NCI-H187 treated with DMSO at 0.1 percent for 48 hours (cell line): ENCODE measurements around the gene PTPRE.
"Not testable (repeated sequence)": the region's sequence is repeated elsewhere in the genome, so short reads cannot be mapped to it uniquely, and the experiment has no call there.

ENCODE experiments used
- DNase-seq: peaks from one replicate; lab custom pipeline; 2025; lab: John Stamatoyannopoulos, UW

Gene PTPRE

DNA sequence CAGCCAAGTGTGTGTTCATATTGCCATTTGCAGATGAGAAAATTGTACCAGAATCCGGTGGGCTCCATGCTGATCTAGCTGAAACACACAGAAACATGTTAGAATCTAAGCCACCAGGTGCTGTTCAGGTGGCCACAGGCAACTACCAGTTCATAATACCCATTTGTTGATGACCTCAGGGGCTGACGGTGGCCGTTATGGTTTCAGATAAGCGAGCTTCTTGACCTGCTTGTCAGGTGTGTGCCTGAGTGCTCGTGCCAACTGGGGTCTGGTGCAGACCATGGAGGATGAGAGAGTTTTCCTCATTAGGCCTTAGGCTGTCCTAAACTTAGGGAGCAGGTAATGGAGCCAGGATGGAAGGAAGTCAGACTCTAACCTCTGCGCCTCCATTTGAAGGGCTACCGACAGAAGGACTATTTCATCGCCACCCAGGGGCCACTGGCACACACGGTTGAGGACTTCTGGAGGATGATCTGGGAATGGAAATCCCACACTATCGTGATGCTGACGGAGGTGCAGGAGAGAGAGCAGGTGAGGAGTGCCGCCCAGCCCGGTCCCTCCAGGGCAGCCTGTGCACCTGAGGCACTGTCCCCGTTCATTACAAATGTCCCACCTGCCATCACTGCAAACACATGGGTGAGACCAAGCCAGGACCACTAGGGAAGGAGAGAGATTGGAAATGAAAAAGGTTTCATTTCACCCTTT lies 166.2 kb downstream of the PTPRE start:
- DNase-seq = no peak

DNA sequence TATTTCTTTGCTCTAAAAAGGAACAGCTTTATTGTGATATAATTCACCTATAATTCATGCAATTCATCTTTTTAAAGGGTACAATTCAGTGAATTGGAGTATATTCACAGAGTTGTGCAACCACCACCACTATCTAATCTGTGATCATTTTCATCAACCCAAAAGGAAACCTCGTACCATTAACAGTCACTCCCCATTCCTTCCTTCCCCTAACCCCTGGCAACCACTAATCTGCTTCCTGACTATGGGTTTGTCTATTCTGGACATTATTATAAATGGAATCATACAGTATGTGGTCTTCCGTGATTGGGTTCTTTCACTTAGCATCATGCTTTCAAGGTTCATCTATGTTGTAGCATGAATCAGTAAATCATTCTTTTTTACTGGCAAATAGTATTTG lies 167.0 kb downstream of the PTPRE start:
- no peak for DNase-seq

DNA sequence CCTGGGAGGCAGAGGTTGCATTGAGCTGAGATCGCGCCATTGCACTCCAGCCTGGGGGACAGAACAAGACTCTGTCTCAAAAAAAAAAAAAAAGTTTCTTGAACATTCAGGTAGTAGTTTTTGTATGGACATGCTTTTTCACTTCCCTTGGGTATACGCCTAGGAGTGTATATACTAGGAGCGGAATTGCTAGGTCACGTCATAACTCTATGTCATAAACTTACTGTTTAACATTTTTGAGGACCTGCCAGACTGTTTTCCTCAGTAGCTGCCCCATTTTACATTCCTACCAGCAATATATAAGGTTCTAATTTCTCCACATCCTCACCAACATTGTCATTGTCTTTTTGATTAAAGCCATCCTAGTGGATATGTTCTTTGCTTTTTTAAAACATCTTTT lies 167.7 kb downstream of the PTPRE start:
- DNase-seq = no peak

DNA sequence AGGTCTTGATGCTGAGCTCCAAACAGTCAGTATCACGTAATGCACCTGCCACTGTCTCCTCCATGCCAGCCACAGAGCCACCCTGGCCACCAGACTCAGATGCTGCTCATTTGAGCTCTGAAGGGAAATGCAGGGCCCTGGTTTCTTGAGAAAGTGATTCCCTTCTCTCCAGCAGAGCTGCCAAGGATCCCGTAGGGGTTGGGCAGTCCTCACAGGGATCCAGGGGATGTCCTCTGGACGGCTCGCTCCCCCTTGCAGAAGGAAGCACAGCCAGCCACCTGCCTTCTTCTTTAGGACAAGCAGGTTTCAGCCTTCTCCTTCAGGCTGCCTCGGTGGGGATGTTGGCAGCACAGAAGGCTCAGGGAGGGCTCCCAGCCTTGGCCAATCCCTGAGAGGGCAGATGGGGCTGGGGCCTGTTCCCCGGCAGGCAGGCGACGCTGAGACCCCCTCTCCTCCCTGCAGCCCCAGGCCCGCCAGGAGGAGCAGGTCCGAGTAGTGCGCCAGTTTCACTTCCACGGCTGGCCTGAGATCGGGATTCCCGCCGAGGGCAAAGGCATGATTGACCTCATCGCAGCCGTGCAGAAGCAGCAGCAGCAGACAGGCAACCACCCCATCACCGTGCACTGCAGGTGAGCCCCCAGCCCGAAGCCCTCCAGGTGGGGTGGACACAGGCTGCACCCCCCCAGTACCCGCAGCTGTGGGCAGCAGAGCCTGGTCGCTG lies 170.4 kb downstream of the PTPRE start:
- no peak for DNase-seq

DNA sequence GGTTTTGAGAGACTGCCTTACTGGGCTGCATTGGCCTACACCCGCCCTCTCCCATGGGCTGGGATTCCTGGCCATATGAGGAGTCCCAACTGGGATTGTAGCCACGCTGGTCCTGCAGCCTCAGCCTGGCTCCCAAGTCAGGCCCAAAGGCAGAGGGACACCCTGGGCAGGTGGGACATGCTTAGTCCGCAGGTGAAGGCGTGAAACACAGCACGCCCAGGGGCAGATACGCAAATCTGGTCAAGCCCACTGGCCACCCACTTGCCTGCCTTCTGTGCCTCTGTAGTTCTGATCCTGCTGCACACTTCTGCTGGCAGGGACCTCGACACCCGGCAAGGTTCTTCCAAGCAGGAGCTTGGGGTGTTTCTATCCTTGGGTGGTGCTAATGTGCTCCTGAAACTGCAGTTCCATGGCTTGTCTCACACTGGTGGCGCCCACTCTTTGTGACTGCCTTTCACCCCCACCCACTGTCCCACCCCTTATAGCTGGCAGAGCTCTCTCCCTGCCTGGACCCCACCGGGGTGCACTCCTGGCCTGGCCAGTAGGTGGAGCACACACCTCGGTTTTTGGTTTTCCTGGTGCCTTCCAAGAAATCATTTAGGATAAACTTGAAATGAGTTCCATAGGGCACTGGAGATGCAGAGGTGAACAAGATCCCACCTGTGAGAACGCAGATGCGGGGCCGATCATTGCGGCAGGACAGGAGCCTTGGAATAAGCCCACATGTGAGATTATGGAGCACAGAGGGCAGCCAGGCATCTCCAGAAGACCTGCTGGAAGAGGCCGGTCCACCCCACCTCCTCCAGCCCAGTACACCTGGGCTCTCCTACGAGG lies 171.4 kb downstream of the PTPRE start:
- DNase-seq = no peak

DNA sequence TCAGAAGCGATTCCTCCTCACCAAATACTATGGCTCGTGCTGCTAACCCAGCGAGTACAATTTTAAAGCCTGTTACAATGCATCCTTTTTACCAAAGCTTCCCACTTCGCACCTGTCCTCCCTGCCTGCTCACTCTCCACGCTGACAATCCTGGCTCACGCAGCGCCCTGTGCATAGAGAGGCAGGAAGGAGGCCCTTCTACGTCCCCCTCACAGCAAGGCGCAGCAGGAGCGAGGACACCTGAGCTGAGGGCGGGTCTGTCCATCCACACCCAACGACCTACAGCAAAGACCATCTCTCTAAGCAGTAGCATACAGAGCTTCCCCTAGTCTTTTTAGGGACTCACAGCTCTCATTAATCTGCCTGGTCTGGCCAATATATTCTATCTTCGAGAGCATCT lies 173.3 kb downstream of the PTPRE start:
- DNase-seq = no peak

DNA sequence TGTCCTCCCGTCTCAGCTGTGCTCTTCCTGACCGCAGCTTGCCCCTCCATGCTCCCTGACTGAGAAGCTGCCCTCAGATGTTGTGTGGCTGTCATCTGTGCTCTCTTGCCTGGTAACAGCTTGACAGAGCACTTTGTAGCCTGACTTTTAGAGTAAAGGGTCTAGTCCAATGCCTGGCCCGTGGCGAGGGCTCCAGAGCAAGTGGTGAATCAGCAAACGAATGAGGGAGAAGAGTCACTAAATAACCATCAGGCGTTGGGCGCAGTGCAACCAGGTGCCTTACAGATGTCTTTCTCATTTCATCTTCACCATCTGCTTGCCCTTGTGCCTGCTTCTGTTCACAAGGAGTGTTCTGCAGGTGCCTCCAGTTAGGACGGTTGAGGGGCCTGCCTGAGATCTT lies 173.7 kb downstream of the PTPRE start:
- no peak for DNase-seq

DNA sequence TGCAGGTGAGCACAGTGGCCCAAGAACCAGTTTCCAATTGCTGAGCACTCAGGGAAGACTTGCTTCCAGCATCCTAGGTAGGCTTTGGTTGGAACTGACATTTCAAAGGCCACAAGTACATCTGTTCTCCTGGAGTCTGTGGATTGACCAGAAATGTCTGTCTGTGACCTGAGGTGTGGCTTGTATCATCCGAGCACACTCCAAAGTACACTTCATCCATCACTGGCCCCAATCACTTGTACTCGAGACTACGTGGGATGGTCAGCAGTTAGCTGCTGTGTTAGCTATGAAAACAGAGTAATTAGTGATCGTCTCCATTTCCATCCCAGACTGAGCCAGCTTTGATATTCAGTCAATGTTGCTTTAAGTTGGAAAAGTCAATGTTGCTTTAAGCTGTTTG lies 174.3 kb downstream of the PTPRE start:
- DNase-seq = no peak

DNA sequence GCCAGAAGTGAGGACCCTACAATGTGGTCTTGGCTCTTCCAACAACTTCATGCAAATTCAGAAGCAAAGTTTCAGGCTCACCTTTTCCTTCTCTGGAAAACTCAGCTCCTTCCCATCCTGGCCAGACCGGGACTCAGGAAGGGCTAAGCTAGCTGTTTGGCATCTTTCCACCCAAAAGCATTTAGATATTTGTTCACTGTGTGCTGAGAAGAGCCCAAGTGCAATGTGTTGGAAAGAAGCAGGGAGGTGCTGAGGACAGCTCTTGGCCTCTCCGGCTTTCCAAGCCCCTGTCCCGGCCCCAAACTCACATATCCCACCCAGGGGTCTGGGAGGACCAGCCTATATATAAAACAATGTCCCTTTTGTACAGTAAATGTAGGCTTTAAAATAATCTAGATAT lies 174.8 kb downstream of the PTPRE start:
- no peak for DNase-seq

DNA sequence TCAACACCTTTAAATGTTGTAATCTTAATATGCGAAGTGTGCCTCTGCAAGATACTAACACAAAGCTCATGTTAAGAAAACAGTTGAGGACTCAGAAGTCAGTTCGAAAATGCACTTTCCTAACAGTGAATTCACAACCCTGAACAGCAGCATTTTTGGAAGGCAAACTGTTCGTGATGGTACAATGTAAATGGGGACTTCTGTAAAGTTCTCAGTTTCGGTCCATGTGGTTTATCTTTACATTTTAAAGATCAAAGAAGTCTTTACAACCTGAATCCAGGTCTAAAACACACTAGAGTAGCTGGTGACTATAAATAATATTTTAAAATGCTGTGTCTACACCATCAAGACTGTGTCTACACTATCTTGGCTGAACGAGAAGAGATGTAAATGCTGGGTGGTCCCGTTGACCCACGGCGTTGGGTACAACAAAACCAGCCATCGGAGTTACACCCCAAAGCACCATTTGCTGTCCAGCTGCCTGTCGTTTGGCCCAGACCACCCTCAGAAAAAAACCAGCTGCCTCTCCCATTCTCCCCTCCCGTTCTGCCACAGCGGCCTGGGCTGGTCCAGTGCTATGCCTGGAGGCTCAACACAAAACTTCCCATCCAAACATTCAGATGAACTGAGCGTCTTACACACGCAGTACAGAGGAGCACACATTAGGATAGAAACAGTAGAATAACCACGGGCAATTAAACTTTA lies 176.4 kb downstream of the PTPRE start:
- no peak for DNase-seq

DNA sequence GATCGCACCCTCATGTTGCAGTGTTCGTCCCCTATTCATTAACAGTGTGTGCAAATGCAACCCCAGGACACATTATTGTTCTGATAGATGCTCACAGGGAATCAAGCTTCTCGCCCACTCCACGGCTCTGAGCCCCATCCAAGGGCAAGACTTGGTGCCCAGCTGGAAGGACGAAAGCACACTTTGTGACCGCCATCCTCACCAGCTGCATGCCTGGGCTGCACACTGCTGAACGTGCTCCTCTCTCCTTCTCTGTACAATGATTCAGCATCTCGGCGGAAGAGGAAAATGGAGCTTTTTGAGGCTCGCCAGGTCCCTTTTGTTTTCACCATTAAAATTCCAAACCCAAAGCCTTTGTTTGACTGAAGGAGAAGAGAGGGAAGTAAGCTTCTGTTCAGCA lies 177.5 kb downstream of the PTPRE start:
- no peak for DNase-seq

DNA sequence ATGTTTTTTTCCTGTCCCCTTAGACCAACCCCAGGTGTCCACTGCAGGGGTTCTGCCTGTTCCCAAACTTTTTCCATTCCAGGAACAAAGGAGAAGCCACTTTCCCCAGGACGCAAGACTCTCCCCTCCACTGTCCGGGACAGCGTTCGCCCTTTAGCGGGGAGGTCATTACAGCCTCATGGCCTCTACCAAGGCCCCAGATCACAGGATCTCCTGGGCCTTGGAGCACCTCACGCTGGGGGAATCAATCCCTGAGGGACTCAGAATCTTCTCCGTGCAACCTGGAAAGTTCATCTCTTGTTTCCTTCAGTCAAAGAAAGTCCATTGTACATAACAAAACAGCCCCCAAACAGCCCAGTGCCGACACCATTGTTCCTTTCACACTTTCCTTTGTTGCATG lies 178.1 kb downstream of the PTPRE start:
- DNase-seq = no peak

DNA sequence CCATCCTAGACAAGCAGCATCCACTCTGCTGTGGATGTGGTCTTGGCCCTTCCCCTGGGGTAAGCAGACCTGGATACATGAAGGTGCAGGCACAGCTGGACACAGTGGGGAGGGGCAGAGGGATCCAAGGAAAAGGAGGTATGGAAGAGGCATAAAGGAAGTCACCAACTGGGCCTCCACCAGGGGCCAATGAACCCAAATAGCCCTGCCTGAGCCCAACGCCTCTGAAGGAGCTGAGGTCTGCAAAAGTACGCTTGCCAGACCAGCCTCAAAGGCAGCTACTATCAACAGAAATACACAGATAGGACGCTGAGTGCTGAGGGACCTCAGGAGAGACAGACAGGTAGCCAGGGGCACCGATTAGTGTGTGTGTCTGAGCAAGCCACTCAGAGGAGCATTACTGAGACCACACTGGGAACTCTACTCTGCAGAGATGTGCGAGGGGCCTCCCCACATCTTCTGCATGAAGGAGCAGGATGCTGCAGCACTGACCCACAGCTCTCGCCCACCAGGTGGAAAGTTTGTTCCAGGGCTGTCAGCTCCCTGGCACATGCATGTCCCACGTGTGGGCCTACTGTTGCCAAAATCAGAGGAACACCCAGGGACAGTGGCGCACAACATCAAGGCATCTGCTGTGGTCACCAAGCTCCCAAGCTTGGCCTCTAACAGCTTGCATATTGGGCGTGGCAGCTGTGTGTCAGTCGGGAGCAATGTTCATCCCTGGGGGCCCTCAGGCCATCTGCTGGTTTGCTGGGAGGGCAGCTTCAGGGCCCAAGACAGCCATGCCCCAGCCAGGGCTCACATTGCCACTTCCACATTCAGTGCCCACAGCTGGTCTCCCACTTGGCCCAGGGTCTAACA lies 179.3 kb downstream of the PTPRE start:
- no peak for DNase-seq

DNA sequence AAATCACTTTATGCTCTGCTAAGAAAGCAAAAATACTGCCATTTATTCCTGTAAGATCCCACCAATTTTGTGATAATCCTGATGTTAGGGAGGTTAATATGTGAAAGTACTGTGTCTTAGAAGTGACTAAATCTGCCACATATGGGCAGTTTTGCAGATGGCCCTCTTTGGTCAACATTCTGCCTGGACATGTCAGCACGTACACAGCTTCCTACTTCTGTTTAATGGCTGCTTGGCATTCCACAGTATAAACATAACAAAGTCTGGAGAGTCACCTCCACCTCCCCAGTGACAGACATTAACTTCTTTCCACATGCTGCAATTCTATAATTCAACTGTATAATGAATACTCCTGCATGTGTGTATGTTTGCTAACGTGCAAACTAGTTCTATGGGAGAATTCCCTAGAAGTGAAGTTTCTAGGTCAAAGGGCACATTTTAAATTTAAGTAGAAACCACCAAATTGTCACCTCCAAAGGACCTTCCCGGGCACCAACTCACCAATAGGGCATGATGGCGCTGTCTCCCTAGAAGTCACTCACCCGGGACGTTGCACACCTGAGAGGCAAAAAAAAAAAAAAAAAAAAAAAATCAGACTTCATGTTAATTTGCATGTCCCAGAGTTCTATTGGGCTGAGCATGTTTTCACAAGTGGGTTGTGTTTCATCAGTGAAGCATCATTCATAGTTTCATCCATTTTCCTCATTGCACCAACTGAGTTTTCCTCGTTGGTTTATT lies 180.4 kb downstream of the PTPRE start:
- DNase-seq = no peak

DNA sequence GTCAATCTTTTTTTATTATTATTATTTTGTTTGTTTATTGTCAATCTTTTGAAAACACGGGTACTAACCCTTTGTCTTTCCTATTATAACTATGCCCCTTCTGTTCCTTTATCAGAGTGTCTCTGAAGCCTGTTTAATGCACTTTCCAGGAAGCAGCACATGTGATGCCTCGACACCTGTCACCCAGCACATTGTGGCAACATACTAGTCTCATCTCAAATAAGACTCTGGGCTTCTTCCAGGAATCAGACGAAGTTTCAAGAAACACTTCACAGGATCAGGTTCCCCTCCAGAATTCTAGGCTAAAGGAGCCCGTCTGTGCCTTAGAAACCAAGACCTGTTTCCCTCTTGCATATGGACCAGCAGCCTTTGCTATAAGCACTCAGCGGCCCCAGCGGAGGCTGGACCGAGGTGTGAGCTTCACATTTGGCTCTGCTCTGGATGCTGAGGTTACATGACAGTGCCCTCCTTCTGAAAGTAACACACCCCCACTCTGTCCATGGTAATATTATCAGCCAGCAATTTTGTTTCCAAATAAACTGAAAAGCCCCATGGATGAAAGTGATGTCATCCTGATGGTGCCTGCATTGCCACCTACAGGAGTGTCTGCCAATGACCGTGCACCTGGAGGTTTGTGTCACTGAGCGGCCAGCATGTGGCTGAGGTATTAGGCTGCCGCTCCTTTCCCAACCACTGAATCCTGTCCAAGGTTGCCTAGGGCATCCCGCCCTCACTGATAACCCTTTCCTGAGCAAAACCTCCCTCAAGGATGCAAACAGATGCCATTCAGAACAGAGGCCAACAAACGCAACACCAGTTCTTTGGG lies 181.2 kb downstream of the PTPRE start:
- no peak for DNase-seq

DNA sequence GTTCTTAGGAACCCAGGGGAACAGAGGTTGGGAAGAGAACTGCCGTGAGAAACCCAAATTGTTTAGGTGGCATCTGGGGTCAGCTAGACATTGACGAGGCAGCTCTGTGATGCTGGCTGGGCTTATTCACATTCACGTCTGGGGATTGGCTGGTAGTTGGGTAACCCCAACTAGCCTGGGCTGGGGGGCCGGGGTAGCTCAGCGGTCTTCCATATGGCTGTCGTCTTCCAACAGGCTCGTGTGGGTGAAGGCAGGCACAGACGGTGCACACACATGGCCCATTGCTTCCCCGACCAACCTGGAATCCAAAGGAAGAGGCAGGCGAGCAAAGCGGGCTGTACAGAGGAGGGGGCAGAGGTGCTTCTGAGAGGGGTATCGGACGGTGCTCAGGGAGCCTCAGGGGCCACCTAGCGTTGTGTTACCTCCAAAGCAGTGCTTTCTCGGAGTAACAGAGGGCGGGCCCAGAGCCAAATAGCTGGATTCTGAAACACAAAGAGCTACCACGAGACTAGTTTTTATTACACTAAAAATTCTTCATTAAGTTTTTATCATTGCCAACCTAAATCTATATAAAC lies 184.8 kb downstream of the PTPRE start:
- DNase-seq = no peak

DNA sequence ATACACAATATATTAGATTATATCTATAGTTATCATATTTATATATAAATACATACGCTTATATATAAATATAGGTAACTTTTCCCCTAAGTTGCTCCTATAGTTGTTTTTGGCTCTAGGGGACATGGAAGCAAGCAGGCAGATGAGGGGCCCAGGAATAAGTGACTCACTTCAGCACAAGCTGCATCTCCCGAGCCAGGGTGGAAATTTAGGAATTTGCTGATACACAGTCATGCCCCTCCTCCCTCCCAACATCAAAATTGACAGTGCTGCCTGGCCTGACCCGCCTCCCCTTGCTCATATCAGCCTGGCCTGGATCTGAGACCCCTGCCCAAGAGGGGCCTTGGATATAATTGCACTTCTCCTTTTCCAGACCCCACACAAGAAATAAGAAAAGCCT lies 185.6 kb downstream of the PTPRE start:
- DNase-seq = no peak

DNA sequence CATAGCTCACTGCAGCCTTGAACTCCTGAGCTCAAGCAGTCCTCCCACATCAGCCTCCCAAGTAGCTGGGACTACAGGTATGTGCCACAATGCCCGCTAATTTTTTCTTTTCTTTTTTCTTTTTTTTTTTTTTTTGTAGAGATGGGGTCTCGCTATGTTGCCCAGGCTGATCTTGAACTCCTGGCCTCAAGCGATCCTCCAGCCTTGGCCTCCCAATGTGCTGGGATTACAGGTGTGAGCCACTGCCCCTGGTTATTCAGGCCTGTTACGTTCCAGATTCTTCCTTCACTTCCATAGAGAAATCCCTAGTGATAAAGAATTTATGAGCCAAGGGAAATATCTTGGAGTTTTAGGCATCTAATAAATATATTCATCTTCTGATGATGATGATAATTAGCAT lies 187.7 kb downstream of the PTPRE start:
- DNase-seq = not testable (repeated sequence)

DNA sequence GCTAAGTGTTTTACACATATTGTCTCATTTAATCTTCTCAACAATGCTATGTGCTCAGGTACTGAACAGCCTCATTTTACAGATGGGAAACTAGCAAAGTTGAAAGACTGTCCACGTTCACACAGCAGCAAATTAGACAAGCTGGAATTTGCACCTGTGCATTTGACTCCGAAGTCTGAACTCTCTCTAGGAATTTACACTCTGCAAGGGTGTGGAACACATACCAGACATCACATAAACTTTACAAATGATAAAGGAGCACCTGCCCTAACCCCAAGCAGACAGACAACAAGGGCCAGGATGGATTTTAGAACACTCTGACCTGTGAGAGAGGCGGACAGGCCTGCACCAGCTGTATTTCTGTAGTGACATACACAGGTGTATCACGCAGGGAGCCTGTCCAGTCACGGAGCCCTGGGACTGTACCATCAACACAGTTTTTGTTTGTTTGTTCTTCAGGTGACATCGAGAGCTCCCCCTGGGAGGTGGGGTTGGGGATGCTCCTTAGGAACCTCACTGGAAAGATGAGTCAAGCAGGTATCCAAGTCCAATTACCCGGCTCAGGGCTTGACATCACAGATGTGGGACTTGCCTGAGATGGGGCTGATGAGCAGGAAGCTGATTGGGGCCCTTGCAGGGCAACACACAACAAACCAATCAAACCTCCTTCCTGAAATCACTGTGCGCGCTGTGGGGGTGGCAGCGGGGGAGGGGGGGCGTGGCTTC lies 188.3 kb downstream of the PTPRE start:
- DNase-seq = no peak
